Measurements from ENCODE around the gene NTN4. TPM values are rescaled to one million over a fixed set of nuclear protein-coding genes. Genes with fewer than 3 reads are reported as not detected.
"Not testable (repeated sequence)": the region's sequence is repeated elsewhere in the genome, so short reads cannot be mapped to it uniquely, and the experiment has no call there.

Gene NTN4
- total RNA-seq, 1 experiment from 2014 or later: 19.4 TPM

DNA sequence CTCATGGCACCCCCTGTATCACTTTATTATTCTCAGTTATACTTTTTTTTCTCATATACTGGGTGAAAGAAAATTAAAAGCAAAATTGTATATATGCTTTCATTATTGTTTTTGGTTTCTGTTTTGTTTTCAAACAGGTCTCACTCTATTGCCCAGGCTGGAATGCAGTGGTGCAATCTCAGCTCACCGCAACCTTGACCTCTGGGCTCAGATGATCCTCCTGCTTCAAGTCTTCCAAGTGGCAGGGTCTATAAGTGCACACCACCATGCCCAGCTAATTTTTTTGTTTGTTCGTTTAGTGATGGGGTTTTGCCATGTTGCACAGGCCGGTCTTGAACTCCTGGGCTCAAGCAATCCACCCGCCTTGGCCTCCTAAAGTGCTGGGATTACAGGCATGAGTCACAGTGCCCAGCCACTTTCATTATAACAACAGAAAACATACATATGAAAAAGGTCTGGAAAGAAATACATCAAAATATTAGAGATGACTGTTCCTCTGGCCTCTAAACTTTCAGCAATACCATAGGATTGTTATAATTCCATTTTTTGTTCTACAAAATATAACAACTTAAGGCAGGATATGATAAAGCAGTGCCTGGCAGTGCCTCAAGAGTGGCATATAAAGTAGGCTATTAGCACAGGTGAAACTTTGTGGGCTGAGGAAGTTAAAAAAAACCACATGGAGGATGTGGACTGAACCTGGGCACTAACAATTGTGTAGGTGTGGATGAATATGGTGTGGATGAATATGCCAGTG, 5.8 kb upstream of the NTN4 start:
- DNase-seq (ENCODE audit: low spot score): peak; percentile 41

DNA sequence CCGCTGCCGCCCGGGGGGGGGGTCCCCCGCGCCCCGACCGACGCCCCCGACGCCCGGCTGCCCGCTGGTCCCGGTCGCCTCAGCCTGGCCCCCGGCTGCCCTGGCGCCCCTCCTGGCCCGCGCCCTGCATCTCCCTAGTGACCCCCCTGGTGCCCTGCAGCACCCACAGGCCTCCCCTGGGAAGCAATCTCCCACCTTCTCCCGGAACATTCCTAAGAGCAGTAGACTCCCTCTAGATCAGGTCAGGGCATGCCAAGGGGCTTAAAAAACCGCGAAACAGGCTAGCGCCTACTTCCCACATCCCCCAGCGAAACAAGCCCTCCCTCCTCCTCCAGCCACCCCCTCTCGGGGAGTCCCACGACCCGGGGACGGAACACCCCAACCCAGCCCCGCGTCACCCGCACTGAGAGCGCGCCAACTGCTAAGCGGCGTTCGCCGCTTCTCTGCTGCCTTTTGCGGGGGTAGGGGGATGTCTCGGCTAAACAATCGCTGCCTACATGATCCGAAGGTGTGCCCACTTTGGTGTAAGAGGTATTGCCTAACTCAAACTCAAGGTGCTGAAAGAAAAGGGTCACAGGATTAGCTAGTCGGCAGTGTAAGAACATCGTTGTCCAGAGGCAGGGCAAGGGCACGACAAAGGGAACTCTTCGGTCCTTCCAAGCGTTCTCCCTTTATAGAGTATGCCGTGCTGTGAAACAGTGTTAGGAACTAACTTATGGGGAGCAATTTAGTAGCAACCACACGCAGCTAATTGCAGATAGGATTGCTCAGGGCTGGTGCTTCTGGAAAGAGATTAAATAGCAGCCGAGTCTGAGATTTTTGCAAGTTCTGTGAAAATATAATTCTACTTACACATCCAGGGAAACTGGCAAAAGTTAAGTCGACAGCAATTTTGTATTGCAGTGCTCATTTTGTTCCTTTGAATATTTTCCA, 619 bp upstream of the NTN4 start:
- DNase-seq (ENCODE audit: low spot score): no peak

DNA sequence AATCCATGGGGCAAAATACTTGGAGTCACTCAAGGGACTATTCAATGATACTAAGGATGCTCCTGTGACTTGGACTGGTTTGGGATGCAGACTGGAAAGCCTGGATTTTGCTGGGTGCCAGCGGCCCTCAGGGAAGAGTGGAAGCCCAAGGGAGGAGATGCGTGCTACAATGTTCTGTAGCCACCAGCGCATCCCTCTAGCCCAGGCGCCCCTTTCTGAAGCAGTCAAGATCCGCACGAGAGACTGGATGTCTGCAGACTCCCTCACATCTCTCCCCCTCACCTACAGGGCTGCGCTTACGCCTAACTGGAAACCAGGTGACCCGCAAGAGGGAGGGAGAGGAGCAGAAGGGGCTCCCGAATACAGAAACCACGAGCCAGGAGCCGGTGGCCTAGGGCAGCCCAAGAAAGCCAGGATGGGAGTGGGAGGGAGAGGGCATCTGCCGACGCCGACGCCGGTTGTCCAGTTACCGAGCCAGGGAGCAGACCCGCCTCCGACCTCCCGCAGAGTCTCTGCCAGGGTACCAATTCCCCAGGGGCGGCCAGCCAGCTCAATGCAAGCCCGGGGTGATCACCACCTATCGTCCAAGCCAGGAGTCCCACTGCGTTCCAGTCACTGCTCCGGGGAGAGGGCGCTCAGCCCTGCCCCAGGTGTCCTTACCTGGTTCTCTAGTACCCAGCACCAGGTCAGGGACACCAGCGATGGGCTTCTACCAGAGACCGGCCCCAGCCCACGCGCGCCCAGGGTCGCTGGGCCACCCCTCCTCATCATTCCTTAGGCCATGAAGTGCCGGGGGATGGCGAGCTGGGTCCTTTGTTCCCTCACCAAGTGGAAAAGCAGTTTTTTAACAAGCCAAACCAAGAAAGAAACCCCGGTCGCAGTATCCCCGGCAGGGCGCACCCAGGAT, 1.2 kb downstream of the NTN4 start:
- no peak for DNase-seq (ENCODE audit: low spot score)

DNA sequence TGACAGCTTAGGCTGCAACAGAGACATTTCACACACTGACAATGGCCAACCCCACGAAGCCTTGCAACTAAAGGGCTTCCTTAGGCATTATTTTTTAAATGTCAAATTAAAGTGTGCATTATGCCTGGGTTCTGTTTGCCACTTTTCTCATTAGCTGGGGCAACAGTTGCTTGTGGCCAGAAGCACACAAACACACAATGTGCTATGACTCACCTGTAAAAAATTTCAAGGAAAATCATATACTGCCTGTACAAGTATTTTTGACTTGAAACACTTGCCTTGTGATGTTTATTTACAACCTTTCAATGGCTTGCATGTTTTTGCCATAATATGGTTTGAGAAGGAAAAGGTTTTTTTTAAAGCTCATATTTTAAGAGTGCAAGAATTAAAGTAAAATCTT, 1.9 kb downstream of the NTN4 start:
- peak; percentile 45 for DNase-seq (ENCODE audit: low spot score)

DNA sequence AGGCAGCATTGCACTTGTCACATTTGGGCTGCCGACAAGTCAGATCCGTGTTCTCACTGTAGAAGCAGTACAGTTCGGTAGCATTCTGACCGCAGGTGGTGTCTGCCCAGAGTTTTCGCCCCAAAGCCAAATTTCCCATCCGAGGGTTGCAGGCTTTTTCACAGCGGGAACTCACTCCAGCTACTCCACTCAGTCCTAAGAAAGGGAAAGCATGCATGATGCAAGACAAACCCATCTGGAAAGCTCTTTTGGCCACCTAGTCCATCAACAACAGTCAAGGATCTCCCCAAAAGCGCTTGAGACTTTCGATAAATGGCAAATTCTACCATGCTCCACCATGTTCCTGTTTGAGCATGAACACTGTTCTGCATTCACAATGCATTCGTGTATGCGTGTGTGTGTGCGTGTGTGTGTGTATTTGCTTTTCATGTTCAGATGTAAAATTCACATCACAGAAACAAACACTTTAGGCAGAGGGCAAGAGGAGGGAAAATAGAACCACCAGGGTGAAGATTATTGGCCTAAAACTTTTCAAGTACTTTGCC, 3.2 kb downstream of the NTN4 start:
- DNase-seq (ENCODE audit: low spot score): no peak

DNA sequence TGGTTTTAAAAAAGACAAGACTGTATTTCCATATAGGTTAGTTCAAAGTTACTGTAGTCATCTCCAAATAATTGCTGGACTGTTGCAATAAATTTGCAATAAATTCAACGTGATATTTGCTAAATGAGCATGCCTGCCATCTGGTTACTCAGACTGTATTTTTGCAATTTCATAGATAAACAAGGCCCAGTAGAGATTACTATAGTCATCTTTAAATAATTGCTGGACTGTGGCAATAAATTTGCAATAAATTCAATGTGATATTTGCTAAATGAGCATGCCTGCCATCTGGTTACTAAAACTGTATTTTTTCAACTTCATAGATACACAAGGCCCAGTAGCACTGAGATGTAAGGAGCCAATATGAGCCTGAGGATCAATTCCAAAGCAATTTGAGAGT, 5.6 kb downstream of the NTN4 start:
- no peak for DNase-seq (ENCODE audit: low spot score)

DNA sequence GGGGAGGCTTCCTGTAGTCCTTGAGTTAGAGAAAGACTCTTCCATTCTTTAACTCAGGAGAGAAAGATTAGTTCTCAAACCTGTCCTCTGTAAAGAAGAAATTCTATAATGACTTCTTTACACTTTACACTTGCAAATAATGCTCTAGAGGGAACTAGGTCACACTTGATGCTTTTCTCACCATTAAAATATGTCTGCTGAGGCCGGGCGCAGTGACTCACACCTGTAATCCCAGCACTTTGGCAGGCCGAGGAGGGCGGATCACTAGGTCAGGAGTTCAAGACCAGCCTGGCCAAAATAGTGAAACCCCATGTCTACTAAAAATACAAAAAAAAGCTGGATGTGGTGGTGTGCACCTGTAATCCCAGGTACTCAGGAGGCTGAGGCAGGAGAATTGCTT, 6.3 kb downstream of the NTN4 start:
- no peak for DNase-seq (ENCODE audit: low spot score)

DNA sequence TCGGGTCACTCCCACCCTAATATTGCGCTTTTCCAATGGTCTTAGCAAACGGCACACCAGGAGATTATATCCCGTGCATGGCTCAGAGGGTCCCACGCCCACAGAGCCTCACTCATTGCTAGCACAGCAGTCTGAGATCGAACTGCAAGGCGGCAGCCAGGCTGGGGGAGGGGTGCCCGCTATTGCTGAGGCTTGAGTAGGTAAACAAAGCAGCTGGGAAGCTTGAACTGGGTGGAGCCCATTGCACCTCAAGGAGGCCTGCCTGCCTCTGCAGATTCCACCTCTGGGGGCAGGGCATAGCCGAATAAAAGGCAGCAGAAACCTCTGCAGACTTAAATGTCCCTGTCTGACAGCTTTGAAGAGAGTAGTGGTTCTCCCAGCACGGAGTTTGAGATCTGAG, 15.1 kb downstream of the NTN4 start:
- not testable (repeated sequence) for DNase-seq (ENCODE audit: low spot score)

DNA sequence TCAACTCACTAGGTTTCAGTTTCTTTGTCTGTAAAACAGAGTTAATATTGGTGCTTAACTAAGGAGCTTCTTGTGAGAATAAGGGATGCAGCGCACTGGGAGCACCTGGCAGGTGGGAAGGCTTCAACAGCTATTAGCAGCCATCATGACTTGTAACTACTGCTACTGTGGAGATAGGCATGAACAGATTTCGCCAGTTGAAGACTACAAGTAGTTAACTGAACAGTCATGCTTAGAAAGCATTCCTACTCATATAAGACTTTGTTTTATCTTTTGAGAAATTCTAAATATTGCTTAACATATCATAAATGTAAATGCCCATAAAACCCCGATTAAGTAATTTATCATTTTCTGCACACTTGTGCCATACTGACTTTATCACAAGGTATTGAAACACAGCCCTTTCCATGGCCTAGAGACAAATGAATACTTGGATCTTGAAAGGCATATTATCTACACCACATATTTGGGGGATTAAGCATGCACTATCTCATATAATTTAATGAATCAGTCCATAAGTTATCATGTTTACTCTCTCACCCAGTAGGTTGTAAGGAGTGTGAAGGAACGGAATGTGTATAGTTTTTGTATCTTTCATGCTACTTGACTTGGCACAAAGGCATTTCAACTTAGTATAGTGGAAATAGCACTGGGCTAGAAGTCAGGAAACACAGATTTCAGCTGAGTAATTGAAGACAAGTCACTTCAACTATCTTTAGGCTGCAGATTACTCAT, 16.1 kb downstream of the NTN4 start:
- no peak for DNase-seq (ENCODE audit: low spot score)

DNA sequence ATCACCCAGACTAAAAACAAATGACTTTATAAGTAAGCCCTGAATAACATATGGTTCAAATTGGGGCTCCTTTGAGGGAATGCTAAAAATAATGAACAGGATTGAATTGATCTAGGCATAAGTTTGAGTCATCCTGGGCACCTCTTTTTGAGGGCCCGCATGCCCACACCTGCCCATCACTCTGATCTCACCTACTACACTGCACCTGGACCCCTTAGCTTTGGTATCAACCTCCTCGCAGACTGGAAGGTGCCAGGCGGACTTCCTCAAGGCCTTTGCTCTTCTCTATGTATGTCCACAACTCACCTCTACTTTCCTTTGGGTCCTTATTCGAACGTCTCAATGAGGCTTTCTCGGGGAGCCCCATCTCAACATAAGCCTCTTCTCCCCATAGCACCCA, 17.2 kb downstream of the NTN4 start:
- no peak for DNase-seq (ENCODE audit: low spot score)

DNA sequence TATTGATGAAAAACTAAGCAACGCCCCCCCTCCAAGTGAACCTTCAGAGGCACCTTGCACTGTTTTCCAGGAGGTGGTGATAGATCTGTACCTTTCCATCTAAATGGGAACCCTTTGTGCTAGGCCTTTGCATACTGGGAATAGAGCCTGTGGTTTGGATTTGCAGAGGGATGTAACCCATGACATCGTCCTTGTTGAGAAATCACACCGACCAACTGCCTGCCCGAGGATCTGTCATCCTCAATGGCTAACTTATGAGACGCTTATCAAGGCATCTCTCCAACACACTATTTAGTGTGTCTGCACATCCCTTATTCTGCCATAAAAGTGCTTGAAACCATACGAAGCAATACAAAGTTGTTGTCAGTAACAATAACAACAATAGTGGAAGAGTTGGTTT, 22.9 kb downstream of the NTN4 start:
- DNase-seq (ENCODE audit: low spot score): no peak

DNA sequence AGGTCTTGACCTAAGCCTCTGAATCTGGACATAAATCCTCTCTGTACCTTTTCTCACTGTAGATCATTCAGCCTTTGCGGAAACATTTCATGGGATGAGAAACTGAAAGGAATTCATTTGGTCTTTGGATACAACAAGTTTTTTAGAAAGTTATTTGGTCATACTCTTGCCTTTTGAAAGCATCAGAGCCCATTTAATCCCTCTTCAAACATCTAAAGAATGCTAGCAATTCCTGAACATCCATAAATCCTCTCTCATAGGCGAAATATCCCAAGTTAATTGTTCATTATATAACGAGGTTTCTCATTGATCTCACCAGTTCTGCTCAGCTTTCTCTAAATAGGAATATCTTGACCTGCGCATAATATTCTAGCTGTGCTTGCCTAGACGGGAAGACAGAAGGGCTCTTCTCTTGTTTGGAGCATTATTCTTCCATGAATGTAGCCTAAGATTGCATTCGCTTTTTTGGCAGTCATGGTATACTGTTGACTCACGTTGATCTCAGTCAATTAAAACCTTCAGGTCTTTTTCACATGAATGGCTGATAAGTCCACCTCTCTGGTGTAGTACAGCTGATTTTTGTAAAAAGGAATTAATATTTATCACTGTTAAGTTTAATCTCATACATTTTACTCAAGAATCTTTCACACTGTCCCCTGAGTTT, 24.1 kb downstream of the NTN4 start:
- no peak for DNase-seq (ENCODE audit: low spot score)

DNA sequence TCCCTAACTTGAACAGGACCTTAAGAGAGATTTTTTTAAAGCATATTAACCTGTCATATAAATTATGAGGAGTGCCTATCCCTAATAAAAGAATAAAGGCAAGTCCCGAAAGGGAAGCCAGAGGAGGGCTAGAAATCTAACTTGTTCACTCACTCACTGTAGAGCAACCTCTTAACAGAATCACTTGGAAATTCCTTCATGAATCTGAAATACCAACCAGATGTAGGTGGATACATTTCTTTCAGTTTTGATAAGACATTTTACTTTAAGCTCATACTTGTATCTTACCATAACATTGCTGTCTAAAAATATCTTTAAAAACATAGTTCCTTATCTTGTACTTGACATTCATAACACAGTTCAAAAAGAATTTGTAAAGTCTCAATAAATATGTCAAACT, 25.7 kb downstream of the NTN4 start:
- DNase-seq (ENCODE audit: low spot score): no peak

DNA sequence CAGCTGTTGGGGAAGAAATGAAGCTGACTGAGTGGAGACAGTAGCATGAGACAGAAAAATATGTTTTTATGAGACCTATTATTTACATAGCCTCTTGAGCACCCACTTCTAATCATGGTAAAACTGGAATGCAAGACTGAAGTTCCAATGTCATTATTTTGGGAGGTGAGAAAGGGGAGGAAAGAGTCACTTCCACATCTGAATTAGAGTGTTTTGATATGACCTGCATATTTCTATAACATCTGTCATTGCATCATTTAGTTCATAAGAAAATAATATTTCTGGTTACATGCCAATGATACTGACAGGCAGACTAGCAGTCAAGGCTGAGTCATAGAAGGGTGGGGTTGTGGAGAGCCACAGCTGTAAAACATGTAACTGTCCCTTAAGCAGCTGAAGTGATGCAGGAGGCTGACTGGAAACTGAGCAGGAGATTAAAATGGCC, 26.7 kb downstream of the NTN4 start:
- peak; percentile 37 for DNase-seq (ENCODE audit: low spot score)

DNA sequence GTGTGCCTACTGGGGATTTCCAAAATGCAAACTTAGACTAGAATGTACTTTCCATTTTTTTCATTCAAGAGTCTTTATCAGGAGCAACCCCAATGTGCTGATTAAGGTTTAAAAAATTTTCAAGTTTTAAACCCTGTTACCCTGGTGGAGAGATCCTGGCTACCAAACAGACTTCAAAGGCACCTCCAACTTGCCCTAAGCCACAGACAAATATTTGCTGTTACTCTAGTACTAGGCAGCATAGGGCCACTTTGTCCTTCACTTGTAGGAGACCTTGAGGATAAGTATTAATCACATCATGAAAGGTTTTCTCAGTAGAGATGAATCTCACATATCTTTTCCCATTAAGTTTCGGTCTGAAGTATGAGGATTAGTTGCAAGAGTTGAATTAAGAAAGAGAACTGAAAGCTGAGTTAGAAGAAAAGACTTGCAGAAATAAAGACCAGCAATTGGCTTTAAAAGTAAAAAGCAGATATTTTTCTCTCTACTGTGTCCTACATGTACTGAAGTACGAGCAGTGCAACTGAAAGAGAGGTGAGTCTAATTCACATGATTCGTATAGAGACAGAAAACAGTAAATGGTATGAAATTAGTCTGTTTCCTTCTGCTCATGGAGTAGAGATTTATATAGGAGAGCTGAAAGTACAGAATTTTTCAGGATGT, 28.3 kb downstream of the NTN4 start:
- DNase-seq (ENCODE audit: low spot score): no peak

DNA sequence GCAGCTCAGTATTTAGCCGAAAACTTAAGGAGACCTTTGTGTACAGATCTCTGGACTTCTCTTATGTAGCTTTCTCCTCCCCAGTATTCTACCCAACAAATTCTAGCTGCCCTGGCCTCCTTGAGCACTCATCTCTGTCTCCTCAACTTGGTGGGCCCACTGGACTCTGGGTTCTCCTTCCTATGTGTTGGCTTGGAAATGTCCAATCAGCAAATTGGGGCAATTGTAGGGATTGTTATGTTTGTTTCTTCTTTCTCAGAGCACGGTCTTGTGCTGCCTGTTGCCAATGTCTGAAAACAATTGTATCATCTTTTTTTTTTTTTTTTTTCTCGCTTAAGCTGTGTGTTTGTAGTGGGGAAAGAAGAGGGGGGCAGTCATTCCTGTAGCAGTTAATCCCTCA, 30.2 kb downstream of the NTN4 start:
- DNase-seq (ENCODE audit: low spot score): no peak

DNA sequence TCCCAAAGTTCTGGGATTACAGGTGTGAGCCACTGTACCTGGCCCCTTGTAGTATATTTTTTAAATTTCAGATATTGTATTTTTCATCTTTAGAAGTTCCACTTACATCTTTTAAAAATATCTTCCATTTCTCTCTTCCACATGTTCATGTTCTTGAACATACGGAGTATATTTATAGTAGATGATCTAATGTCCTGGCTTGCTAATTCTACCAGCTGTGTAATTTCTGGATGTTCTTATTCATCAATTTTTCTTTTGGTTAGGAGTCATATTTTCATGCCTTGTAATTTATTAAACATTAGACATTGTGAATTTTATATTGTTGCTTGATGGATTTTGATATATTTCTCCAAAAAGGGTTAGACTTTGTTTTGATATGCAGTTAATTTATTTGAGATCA, 30.8 kb downstream of the NTN4 start:
- no peak for DNase-seq (ENCODE audit: low spot score)

DNA sequence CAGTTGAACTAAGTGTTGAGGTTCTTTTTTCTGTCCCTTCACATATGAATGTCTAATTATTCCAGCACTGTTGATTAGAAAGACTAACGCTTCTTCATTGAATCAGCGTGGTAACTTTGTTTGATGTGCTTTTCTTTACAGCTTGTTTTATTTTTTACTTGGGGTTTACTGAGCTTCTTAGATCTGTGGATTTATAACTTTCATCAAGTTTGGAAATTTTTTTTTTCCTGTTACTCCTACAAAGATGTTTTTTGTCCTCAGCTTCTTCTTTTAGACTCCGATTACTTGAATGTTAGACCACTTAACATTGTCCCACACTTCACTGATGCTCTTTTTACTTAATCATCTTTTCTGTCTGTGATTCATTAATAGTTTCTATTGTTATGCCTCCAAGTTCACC, 31.5 kb downstream of the NTN4 start:
- DNase-seq (ENCODE audit: low spot score): no peak

DNA sequence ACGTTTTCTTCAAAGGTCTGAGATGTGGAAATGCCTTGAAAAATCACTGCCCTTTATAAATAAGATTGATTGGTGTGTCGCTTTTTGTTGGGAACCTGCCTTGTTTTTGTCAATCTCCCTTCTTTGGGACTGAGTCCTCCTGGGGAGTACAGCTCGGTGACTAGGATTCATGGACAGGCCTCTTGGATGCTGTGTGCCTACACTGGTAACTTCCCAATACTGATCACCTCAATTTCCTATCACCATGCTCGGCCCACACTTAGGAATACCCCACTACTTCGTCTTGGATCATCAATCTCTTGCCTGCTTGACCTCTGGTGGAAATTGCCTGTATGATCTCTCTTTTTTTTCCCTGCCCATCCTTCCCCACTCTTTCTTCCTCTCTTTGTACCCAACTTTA, 34.2 kb downstream of the NTN4 start:
- no peak for DNase-seq (ENCODE audit: low spot score)
